ENCODE results near the gene HES5.

DNA sequence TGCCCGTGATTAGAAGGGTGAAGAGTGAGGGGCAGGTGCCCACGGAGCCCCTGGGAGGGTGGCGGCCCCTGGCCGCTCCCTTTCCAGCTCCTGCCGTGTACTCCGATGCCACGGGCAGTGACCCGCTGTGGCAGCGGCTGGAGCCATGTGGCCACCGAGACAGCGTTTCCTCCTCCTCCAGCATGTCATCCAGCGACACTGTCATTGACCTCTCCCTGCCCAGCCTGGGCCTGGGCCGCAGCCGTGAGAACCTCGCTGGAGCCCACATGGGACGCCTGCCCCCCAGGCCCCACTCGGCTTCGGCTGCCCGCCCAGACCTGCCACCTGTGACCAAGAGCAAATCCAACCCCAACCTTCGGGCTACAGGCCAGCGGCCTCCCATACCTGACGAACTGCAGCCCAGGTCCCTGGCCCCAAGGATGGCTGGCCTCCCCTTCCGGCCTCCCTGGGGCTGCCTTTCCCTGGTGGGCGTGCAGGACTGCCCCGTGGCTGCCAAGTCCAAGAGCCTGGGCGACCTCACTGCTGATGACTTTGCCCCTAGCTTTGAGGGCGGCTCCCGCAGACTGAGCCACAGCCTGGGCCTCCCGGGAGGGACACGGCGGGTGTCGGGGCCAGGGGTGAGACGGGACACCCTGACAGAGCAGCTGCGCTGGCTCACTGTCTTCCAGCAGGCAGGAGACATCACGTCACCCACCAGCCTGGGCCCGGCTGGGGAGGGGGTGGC, 25.7 kb downstream of the HES5 start:
- no peak for TF ChIP-seq GATA3 (IDR thresholded peaks at IDR 0.05; ENCODE audit: low read depth, low read length)
- no peak for TF ChIP-seq GATA2 (IDR thresholded peaks at IDR 0.05; ENCODE audit: low read depth, low read length)

All from SH-SY5Y (cell line).